Hepatocyte (in vitro differentiated cells): ENCODE data around the gene HOXD4.

Experiments
- EZH2 ChIP-seq: fragments of 200-600 bp; sonication (generic); IDR thresholded peaks from 2 replicates; pipeline ENCODE4 v1.6.1; 2016; ENCODE audit warnings: antibody characterized with exemption, mild to moderate bottlenecking, borderline replicate concordance
- EZH2phosphoT487 ChIP-seq: fragments of 200-600 bp; sonication (generic); IDR thresholded peaks from one replicate; pipeline ENCODE4 v1.6.1; 2018; ENCODE audit warnings: antibody characterized with exemption, mild to moderate bottlenecking, low read depth, moderate library complexity; ENCODE audit not compliant: unreplicated experiment, severe bottlenecking
- TF ChIP-seq, protein P1 (sequence below): fragments of 200-600 bp; sonication (generic); IDR thresholded peaks from 2 replicates; pipeline ENCODE4 v1.5.1; 2016; ENCODE audit warnings: antibody characterized with exemption, mild to moderate bottlenecking; ENCODE audit not compliant: poor library complexity

DNA sequence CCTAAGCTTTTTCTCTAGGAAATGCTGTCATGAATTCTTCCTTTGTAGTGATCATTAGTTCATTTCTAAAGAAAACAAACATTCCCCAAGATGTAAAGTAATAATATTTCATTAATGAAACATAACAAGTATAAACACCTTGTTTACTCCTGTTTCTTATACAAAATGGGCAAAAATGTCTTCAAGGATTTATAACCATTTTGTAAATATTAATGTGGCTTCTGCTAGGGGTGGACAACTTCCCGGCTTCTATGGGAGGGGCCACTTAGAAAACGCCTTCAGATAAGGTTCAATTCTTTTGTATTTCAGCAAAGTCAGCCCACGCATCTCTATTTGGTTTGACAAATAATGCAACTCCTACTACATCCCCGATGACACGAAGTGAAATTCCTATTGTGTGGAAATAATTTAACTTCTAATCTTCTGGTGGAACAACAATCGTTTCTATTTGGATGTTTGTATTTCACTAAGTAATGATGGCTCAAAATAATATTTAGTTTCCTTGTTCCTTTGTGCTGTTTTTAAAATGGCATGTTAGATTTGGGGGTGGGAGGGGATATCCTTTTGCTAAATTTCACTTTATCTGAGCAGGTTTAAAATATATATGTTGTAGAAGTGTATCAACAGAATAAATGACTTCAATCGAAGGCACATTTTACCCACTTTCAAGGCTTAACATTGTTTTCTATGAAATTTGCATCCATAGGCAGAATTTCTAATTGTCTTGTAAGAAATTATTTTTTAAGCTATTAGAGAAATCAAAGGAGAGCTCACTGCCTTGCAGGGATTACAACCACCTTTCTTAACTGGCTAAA, 22.4 kb downstream of the HOXD4 start:
- no peak for TF ChIP-seq EZH2
- TF ChIP-seq, protein P1, sequence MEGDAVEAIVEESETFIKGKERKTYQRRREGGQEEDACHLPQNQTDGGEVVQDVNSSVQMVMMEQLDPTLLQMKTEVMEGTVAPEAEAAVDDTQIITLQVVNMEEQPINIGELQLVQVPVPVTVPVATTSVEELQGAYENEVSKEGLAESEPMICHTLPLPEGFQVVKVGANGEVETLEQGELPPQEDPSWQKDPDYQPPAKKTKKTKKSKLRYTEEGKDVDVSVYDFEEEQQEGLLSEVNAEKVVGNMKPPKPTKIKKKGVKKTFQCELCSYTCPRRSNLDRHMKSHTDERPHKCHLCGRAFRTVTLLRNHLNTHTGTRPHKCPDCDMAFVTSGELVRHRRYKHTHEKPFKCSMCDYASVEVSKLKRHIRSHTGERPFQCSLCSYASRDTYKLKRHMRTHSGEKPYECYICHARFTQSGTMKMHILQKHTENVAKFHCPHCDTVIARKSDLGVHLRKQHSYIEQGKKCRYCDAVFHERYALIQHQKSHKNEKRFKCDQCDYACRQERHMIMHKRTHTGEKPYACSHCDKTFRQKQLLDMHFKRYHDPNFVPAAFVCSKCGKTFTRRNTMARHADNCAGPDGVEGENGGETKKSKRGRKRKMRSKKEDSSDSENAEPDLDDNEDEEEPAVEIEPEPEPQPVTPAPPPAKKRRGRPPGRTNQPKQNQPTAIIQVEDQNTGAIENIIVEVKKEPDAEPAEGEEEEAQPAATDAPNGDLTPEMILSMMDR: no peak
- peak; percentile 57 for TF ChIP-seq EZH2phosphoT487
